Peyer's patch (tissue), 4 donors: ENCODE measurements around the gene AZIN2. TPM values are rescaled to one million over a fixed set of nuclear protein-coding genes. Genes with fewer than 3 reads are reported as not detected.
"Not testable (repeated sequence)": the region's sequence is repeated elsewhere in the genome, so short reads cannot be mapped to it uniquely, and the experiment has no call there.

Experiments used
- DNase-seq, 3 donors: peaks; one replicate each; pipeline ENCODE4 v3.0.0-alpha.2; 2017 to 2019
- H3K27ac ChIP-seq, 4 donors: fragments of 200-600 bp; sonication (generic); one replicate each; pipeline ENCODE4 v1.5.1; 2016 to 2019
- H3K27me3 ChIP-seq, 2 donors: fragments of 200-600 bp; sonication (generic); one replicate each; pipeline ENCODE4 v1.5.1; 2019
- H3K36me3 ChIP-seq, 3 donors: fragments of 200-600 bp; sonication (generic); one replicate each; pipeline ENCODE4 v1.5.1; 2016 to 2019
- H3K4me1 ChIP-seq, 4 donors: fragments of 200-600 bp; sonication (generic); one replicate each; pipeline ENCODE4 v1.5.1; 2016 to 2019
- H3K4me3 ChIP-seq, 4 donors: fragments of 200-600 bp; sonication (generic); 1 replicate in 3 of 4; 2 replicates in 1 of 4; pipeline ENCODE4 v1.5.1; 2016 to 2019; ENCODE audit warnings: mild to moderate bottlenecking in 1 of 4
- H3K9me3 ChIP-seq, 4 donors: fragments of 200-600 bp; sonication (generic); one replicate each; pipeline ENCODE4 v1.5.1; 2016 to 2019; ENCODE audit warnings: mild to moderate bottlenecking in 1 of 4
- POLR2A ChIP-seq, 2 donors: fragments of 450-650 bp; IDR thresholded peaks; one replicate each; pipeline ENCODE4 v1.5.1; 2017; ENCODE audit warnings: antibody characterized with exemption in 2 of 2, mild to moderate bottlenecking in 2 of 2, moderate library complexity in 2 of 2
- total RNA-seq, 4 donors: library from RNA; depleted of rRNA; stranded (reverse); fragments of >200 nt; gene quantifications; one replicate each; pipeline ENCODE4 v1.1.0, GENCODE V29; 2016
- TF ChIP-seq, protein P1 (sequence below), 6 experiments: fragments of 450-650 bp in 4 of 6; fragments of 200-600 bp in 2 of 6; sonication (generic) in 1 of 6; IDR thresholded peaks; one replicate each; pipeline ENCODE4 v1.5.1; 2017 to 2019; ENCODE audit warnings: antibody characterized with exemption in 6 of 6, mild to moderate bottlenecking in 3 of 6, moderate library complexity in 1 of 6

Gene AZIN2
- total RNA-seq, 4 donors from 2014 or later: 0.95 to 26.4 (median 2.2) TPM

DNA sequence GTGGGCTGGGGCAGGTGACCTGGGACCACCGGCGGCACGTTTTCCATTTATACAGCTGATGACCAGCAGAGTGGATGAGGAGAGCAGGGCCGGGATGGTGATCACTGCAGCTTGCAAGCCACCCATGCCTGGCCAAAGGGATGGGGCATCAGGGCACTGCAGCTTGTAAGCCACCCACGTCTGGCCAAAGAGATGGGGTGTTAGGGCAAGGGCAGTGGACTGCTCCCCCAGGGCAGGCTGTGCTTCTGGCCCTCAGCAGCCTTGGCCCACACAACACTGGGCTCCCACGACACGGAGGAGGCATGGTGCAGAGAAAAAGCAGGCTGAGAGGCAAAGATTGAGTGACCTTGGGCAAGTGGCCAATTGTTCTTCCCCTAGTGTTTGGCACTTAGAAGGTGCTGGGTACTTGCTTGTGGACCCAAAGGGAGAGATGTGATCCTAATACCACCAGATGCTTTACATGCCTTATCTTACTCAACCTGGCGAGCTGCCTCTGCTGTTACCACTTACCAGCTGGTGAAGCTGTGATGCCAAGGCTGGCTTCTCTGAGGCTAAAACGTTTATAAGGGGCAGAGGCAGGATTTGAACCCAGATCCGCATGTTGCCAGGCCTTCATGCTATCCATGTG is 52.6 kb downstream of the AZIN2 start:
- no peak for DNase-seq

DNA sequence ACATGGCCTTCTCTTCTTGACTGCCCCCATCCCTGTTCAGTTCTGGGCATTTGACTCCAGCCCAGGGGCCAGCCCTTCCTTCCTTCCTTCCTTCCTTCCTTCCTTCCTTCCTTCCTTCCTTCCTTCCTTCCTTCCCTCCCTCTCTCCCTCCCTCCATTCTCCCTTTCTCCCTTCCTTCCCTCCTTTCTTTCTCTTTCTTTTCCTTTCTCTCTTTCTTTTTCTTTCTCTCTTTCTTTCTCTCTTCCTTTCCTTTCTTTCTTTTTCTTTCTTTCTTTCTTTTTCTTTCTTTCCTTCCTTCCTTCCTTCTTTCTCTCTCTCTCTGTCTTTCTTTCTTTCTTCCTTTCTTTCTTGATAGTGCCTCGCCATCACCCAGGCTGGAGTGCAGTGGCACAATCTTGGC is 55.1 kb downstream of the AZIN2 start:
- not testable (repeated sequence) for DNase-seq, H3K4me3 ChIP-seq, H3K36me3 ChIP-seq, H3K9me3 ChIP-seq, H3K27ac ChIP-seq, H3K4me1 ChIP-seq, H3K27me3 ChIP-seq

More for the DNA sequence above, 52.6 kb downstream of the AZIN2 start:
- Histone ChIP-seq H3K4me3 (no peak overlapping the region), H3K36me3 (no peaks in the 10 kb centered on the region), H3K4me1 (peaks cover 0 to 3% (median 0%) of the 10 kb centered on the region in 4 donors), H3K27me3 (no peaks in the 10 kb centered on the region), H3K27ac (no peak overlapping the region), H3K9me3 (no peaks in the 10 kb centered on the region)
- TF ChIP-seq, protein P1, sequence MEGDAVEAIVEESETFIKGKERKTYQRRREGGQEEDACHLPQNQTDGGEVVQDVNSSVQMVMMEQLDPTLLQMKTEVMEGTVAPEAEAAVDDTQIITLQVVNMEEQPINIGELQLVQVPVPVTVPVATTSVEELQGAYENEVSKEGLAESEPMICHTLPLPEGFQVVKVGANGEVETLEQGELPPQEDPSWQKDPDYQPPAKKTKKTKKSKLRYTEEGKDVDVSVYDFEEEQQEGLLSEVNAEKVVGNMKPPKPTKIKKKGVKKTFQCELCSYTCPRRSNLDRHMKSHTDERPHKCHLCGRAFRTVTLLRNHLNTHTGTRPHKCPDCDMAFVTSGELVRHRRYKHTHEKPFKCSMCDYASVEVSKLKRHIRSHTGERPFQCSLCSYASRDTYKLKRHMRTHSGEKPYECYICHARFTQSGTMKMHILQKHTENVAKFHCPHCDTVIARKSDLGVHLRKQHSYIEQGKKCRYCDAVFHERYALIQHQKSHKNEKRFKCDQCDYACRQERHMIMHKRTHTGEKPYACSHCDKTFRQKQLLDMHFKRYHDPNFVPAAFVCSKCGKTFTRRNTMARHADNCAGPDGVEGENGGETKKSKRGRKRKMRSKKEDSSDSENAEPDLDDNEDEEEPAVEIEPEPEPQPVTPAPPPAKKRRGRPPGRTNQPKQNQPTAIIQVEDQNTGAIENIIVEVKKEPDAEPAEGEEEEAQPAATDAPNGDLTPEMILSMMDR (IDR thresholded peaks at IDR 0.05): no peak
- TF ChIP-seq POLR2A (IDR thresholded peaks at IDR 0.05): no peak

DNA sequence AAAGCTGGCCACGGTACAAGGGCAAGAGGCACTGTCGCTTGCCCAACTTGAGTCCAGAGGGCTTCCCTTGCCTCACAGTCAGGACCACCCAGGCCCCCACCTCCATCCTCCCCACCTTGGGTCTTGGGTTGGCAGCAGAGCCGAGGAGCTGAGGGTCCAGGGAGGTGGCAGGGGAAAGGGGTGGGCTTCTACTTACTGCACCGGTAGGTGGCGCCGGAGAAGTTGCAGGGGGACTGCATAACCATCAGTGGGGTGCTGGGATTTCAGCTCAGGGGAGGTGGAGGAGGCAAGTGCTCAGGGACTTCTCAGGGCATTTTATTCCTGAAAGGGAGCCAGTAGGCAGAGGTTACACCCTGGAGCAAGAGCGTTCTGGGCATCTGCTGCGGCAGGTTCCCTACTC is 56.8 kb downstream of the AZIN2 start:
- no peak overlapping the region for H3K4me3 ChIP-seq
- TF ChIP-seq, protein P1 (IDR thresholded peaks at IDR 0.05): peak in 1 of 6 experiments; percentile 29
- TF ChIP-seq POLR2A (IDR thresholded peaks at IDR 0.05): no peak
- no peak overlapping the region for H3K27ac ChIP-seq
- no peaks in the 10 kb centered on the region for H3K9me3 ChIP-seq
- no peaks in the 10 kb centered on the region for H3K27me3 ChIP-seq
- no peaks in the 10 kb centered on the region for H3K4me1 ChIP-seq
- peak; percentile 20 to 56 (median 50) for DNase-seq
- no peaks in the 10 kb centered on the region for H3K36me3 ChIP-seq

DNA sequence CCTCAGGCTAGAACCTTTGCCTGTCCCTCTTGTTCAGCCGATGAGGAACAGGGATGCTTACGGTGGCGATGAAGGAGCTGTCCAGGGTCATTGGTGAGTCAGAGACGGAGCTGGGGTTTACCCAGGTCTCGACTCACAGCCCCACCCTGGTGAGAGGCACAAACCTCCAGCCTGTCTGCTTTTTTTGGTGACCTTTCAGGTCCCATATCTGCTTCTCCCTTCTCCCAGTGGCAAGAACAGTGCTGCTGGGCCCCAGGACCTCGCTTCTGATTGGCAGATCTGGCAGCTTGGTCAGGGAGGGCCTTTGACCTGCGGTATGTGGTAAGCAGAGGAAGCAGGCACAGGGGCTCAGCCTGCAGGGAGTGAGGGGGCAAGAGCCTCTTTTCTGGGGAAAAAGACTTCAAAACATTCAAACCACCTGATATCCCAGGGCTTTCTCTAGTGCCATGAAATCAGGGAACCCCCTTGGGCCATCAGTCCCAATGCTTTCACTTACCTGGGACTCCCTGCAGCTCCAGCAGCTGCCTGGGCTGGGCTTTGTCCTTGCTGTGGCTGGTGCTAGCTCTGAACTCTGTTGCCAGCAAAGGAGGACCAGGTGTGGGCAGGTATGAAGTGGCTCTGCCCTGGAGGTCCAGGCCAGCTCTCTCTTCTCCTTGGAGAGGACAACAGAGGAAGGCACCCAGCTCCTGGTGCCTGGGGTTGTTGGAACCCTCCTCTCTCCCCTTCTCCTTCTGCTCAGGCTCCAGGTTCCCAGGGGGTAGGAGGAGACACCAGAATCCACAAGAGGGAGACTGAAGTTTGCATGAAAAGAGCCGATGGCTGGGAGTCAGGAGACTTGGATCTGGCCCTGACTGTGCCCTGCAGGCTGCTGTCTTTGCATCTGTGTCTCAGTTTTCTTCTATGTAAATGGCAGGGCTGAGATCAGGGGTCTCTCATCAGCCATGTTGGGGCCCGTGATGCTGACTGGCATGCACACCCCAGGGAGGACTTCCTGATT is 59.5 kb downstream of the AZIN2 start:
- DNase-seq: peak in 1 of 3 donors; percentile 35
- H3K4me3 ChIP-seq: no peak overlapping the region
- no peaks in the 10 kb centered on the region for H3K9me3 ChIP-seq
- no peaks in the 10 kb centered on the region for H3K36me3 ChIP-seq
- H3K27me3 ChIP-seq: no peaks in the 10 kb centered on the region
- TF ChIP-seq, protein P1 (IDR thresholded peaks at IDR 0.05): no peak
- TF ChIP-seq POLR2A (IDR thresholded peaks at IDR 0.05): no peak
- H3K27ac ChIP-seq: no peak overlapping the region
- H3K4me1 ChIP-seq: peaks cover 0 to 5% (median 0%) of the 10 kb centered on the region in 4 donors

DNA sequence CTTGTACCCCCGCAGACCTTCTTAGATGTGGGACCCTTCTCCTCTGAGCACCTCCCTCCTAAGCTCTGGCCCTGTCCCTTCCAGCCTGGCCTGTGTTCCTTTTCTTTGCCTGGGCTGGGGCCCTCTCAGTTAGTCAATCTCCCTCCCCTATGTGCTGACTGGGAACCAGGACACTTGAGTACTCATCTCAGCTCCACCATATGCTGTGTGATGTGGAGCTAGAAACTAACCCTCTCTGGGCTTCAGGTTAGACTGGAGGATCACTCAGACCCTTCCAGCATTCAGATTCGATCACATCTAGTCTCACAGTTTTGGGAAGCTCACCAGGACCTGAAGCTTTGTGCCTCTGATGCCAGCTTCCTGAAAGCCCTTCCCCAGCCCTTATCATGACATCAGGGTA is 60.3 kb downstream of the AZIN2 start:
- Histone ChIP-seq H3K27me3 (no peaks in the 10 kb centered on the region), H3K4me3 (no peak overlapping the region), H3K27ac (no peak overlapping the region), H3K4me1 (peaks cover 0 to 5% (median 0%) of the 10 kb centered on the region in 4 donors), H3K36me3 (peaks cover 0 to 4% (median 0%) of the 10 kb centered on the region in 3 donors), H3K9me3 (no peaks in the 10 kb centered on the region)
- DNase-seq: no peak
- TF ChIP-seq POLR2A (IDR thresholded peaks at IDR 0.05): no peak
- TF ChIP-seq, protein P1 (IDR thresholded peaks at IDR 0.05): no peak

DNA sequence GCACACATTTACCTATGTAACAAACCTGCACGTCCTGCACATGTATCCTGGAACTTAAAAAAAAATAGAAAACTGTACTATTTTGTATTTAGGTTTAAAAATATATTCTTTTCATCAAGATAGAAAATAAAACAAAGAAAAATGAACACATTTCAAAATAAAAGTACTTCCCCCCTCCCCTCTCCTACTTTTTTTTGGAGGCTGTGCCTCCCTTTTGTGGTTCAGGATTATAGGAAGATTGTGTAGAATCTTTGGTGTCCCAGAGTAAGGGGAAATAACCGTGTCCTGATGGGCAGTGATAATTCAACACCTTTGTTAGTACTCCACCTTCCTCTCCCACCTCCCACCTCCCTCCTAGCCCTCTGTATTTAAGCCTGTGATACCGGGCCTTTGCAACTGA is 60.8 kb downstream of the AZIN2 start:
- Histone ChIP-seq H3K9me3 (no peaks in the 10 kb centered on the region), H3K4me3 (no peak overlapping the region), H3K36me3 (peaks cover 0 to 8% (median 0%) of the 10 kb centered on the region in 3 donors), H3K27ac (peak overlapping the region in 1 of 4 donors; percentile 14), H3K4me1 (peaks cover 0 to 5% (median 0%) of the 10 kb centered on the region in 4 donors), H3K27me3 (no peaks in the 10 kb centered on the region)
- no peak for TF ChIP-seq POLR2A (IDR thresholded peaks at IDR 0.05)
- TF ChIP-seq, protein P1 (IDR thresholded peaks at IDR 0.05): no peak
- no peak for DNase-seq
